Esophagus muscularis mucosa (tissue), 3 donors: Measurements from ENCODE around the gene SNX10.

ENCODE experiments used
- POLR2A ChIP-seq: fragments of 450-650 bp; IDR thresholded peaks from one replicate; pipeline ENCODE4 v1.6.1; 2017; ENCODE audit warnings: antibody characterized with exemption, moderate library complexity, mild to moderate bottlenecking, low read depth
- TF ChIP-seq, protein P1 (sequence below), 3 experiments: fragments of 200-600 bp in 2 of 3; fragments of 450-650 bp in 1 of 3; sonication (generic) in 2 of 3; IDR thresholded peaks; one replicate each; pipeline ENCODE4 v1.5.1; 2017 to 2019; ENCODE audit warnings: antibody characterized with exemption in 3 of 3, mild to moderate bottlenecking in 2 of 3, moderate library complexity in 1 of 3

DNA sequence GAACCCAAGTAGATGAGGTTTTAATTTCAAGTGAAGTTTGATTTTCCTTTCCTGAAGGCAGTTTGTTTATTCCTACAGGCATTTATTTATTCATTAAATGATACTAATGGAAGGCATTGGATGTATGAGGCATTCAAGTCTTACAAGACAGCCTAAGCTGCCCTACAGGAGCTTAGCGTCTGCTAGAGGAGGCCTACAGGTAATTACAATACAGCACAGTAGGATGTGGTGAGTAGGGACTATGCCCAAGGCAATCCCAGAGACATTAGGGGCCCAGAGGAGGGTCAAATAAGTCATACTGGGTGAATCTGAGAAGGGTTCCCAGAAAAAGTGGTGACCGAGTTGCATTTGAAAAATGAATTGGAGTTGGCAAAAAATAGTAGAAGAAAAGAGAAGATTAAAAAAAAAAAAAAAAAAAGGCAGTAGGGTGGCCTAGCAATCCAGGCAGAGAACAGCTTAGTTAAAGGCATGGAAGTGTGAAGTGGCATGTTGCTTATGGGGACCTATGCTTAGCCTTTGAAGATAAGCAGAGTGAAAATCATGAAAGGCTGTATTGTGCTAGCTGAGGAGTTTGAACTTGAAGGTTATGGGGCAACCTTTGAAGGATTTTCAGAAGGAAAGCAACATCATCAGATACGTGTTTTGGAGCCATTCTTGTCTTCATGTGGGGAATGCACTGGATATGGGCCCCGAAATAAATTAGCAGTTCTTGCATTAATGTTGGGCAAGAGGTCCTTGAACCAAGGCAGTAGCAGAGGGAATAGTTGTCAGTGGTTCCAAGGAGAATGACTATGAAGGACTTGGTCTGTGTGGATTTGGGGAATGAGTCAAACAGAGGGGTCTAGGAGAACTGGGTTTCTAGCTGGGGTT is 65.5 kb downstream of the SNX10 start:
- TF ChIP-seq POLR2A, result no peak
- TF ChIP-seq, protein P1, sequence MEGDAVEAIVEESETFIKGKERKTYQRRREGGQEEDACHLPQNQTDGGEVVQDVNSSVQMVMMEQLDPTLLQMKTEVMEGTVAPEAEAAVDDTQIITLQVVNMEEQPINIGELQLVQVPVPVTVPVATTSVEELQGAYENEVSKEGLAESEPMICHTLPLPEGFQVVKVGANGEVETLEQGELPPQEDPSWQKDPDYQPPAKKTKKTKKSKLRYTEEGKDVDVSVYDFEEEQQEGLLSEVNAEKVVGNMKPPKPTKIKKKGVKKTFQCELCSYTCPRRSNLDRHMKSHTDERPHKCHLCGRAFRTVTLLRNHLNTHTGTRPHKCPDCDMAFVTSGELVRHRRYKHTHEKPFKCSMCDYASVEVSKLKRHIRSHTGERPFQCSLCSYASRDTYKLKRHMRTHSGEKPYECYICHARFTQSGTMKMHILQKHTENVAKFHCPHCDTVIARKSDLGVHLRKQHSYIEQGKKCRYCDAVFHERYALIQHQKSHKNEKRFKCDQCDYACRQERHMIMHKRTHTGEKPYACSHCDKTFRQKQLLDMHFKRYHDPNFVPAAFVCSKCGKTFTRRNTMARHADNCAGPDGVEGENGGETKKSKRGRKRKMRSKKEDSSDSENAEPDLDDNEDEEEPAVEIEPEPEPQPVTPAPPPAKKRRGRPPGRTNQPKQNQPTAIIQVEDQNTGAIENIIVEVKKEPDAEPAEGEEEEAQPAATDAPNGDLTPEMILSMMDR (IDR thresholded peaks at IDR 0.05), result no peak
